NCI-H510A (cell line): Measurements from ENCODE around the gene ISLR.

Experiments
- DNase-seq: peaks from one replicate; lab custom pipeline; 2025; lab: John Stamatoyannopoulos, UW

Gene ISLR

DNA sequence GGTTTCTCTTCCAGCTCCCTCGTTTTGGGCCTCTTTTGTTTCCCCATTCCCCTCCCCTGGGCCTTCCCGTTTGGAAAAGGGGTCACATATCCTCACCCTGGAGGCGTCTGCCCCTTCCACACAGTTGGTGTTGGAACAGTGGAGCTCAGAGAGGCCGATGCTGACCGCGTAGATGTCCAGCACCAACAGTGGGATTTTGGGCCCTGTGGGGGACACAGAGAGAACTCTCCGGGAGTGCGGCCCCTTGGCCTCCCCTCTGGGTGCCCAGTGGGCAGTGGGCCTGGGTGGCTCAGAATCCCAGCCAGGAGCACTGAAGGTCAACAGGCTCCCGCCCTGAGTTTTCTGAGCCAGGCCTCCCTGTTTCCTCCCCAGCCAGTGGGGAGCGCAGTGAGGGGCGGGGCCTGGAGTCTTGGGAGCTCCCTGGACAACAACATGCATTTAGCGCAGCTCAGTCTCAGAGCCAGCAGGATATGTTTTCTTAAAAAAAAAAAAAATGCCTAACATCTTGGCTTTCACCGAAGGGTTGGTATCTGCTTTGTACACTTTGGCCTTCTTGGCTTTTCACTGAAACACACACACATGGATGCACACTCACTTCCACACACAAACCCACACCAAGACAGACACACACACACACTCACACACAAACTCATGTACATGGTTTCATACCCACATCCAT is 670 bp upstream of the ISLR start:
- no peak for DNase-seq

DNA sequence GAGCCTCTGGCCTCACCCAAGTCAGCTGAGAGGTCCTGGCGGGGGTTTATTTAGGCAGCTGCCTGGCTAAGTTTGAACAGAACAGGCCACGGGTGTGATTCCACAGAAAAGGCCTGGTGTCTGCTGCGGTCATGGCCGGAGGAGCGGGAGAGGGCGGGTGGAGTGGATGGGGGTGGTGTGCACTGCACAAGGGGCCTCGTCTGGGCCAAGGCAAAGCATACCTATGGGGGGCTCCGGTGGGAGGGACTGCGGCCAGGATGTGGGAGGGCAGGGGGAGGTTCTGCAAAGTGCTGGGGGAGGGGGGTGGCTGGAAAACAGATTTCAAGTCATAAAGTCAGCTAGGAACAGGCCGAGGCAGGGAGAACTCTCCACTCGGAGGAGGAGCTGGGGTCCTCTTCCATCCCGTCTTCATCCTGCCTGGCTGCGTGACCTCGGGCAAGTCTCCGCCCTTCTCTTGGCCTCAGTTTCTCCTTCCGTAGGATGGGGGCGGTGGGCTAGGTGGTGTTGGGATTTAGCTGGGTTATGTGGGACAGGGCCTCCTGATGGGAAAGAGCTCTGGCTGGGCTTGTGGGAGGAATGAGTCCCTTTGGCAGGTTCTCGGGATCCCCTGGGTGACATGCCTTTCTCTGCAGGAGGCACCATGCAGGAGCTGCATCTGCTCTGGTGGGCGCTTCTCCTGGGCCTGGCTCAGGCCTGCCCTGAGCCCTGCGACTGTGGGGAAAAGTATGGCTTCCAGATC is 878 bp downstream of the ISLR start:
- no peak for DNase-seq

DNA sequence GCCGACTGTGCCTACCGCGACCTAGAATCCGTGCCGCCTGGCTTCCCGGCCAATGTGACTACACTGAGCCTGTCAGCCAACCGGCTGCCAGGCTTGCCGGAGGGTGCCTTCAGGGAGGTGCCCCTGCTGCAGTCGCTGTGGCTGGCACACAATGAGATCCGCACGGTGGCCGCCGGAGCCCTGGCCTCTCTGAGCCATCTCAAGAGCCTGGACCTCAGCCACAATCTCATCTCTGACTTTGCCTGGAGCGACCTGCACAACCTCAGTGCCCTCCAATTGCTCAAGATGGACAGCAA is 1.4 kb downstream of the ISLR start:
- DNase-seq = no peak

DNA sequence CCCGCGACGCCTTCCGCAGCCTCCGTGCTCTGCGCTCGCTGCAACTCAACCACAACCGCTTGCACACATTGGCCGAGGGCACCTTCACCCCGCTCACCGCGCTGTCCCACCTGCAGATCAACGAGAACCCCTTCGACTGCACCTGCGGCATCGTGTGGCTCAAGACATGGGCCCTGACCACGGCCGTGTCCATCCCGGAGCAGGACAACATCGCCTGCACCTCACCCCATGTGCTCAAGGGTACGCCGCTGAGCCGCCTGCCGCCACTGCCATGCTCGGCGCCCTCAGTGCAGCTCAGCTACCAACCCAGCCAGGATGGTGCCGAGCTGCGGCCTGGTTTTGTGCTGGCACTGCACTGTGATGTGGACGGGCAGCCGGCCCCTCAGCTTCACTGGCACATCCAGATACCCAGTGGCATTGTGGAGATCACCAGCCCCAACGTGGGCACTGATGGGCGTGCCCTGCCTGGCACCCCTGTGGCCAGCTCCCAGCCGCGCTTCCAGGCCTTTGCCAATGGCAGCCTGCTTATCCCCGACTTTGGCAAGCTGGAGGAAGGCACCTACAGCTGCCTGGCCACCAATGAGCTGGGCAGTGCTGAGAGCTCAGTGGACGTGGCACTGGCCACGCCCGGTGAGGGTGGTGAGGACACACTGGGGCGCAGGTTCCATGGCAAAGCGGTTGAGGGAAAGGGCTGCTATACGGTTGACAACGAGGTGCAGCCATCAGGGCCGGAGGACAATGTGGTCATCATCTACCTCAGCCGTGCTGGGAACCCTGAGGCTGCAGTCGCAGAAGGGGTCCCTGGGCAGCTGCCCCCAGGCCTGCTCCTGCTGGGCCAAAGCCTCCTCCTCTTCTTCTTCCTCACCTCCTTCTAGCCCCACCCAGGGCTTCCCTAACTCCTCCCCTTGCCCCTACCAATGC is 2.0 kb downstream of the ISLR start:
- DNase-seq = no peak

GRCh38 chr15:74176262-74177214 is 3.0 kb downstream of the ISLR start:
- DNase-seq = no peak

- no peak for DNase-seq
Observed at GRCh38 chr15:74178326-74179100, 5.0 kb downstream of the ISLR start.

- no peak for DNase-seq
Observed at GRCh38 chr15:74179101-74179841, 5.8 kb downstream of the ISLR start.

DNA sequence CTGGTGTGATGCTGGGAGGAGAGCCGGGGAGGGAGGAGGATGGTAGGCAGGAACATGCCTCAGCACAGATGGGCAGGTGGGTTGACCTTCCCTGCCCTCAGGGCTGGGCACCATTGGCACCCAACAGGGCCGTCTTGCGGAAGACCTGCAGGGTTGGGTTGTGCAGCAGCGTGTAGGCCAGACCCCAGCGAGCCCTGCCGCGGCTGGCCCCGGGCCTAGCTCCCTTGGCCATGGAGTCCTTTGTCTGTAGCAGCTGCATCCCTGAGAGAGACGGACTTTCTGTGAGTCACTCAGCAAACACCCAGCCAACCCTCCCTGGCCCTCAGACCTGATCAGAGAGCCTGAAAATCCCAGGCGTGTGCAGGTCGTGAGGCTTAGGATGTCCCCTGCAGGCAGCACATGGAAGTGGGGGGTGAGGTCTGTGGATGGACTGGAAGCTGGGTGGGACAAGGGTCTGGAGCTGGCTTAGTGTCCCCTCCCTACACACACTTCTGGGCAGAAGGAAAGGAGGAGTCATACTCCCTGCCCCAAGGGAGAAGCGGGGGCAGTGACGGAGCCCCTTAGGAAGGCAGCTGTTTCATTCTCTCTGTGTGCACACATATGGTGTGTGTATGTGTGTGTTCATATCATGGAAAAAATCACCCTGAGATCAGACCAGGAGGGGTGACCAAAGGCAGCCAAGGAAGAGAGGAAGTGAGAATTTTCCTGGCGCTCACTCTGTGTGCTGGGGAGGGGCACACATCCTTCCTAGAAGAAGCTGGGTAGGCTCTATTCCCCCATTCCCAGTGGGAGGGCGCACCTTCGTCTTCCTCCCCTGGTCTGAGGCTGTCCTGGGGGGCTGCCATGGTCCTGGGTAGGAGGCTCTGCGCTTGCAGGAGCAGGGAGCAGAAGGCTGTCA is 6.7 kb downstream of the ISLR start:
- DNase-seq = no peak

DNA sequence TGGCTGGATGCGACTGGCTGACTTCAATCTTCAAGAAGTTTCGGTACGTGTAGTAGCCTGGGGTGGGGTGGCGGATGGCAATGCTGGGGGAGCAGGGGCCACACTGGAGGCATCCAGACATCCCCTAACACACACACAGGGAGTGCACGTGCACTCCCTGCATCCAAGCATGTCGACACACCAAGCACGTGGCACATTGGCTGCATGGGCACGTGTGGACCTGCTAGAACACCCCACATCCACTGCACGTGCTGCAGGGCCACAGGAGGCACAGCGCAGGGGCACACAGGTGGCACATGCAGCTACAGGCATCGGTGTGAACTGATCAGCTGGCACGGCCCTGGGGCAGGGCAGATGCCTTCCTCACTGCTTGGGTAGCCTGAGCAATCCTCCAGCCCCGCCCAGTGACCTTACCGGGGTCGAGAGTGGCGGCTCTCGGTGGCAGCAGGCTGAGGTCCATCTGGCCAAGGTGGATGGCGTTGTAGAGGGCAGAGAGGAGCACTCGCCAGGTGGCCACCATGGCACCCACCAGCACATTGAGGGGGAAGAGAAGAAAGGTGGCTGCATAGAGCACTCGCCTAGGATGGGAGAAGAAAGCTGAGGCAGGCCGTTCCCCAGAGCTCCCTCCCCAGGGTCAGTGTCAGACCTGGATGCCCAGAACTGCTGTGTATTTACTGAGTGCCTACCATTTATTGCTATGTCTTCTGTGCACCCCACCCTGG is 7.5 kb downstream of the ISLR start:
- no peak for DNase-seq

- DNase-seq = no peak
Observed at GRCh38 chr15:74182131-74182530, 8.6 kb downstream of the ISLR start.

DNA sequence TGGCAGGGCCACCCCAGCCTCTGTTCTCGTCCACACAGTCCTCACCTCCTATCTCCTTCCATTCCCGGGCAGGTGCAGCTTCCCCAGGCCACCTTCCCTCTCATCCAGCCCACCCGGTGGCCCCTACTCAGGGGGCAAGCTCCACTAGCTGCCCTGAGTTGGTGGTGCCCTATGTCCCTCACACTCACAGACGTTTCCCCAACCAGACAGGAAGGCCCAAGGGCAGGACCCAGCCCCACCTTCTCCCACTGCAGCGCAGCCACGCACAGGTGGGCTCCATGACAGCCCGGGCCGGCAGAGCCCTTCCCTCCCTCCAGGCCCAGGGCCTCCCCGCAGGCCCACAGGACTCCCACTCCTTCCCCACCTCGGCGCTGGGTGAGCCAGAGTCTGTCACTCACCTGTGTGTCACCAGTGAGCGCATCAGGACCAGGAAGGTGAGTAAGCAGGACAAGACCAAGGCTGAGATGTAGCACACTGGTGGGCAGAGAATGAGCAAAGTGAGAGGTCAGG is 11.1 kb downstream of the ISLR start:
- DNase-seq = no peak

- no peak for DNase-seq
Observed at GRCh38 chr15:74185710-74186348, 12.3 kb downstream of the ISLR start.

GRCh38 chr15:74188216-74188615 is 14.7 kb downstream of the ISLR start:
- no peak for DNase-seq

GRCh38 chr15:74191798-74192197 is 18.3 kb downstream of the ISLR start:
- DNase-seq = no peak

GRCh38 chr15:74192751-74193150 is 19.2 kb downstream of the ISLR start:
- no peak for DNase-seq

DNA sequence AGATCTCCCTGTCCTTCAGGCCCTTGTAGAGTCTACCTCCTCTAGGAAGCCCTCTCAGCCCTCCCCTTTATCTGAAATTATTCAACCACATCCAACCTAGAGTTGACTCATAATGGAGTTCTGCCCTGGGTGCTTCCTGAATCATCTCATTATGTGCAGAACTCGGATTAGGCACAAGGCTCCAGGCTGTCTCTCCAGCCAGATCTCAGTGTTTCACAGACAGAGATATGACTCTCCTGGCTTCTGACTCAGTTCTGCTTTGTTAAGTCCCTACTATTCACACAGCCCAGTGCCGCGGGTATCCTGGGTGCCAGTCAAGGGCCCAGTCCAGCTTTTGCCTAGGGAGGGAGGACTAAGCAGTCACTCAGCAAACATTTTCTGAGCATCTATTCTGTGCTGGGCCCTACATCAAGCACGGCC is 19.8 kb downstream of the ISLR start:
- DNase-seq = no peak

DNA sequence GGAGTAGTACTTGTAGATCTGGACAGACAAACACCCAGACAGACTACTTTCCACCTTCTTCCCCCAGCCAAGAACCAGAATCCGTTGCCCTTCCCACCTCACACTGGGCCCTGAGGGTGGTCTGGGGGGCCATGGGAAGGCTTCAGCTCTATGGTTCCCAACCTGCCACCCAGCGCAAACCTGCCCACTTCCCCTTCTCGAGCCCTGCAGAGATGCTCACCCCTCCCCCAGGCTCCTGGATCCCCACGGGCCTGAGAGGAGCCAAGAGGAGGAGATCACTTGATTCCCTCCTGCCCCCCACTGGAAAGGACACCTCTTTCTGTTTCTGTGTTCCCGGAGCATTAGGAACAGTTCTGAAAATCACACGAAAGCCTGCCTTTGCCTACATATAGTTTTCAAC is 20.4 kb downstream of the ISLR start:
- no peak for DNase-seq
